Panc1 (cell line): Measurements from ENCODE around the gene ARHGAP6.

Source experiments
- POLR2AphosphoS5 ChIP-seq: IDR thresholded peaks from 2 replicates; pipeline ENCODE4 v1.6.1; 2012; ENCODE audit warnings: mild to moderate bottlenecking, low read depth, low read length, moderate library complexity
- SIN3A ChIP-seq: IDR thresholded peaks from 2 replicates; pipeline ENCODE4 v1.6.1; 2012; ENCODE audit warnings: low read depth, mild to moderate bottlenecking, low read length, moderate library complexity, borderline replicate concordance; ENCODE audit not compliant: insufficient read depth
- TCF7L2 ChIP-seq: IDR thresholded peaks from 2 replicates; pipeline ENCODE4 v1.6.1; 2011; ENCODE audit warnings: mild to moderate bottlenecking, low read depth, low read length, inconsistent platforms
- TF ChIP-seq, protein P1 (sequence below): fragments of 450-650 bp; IDR thresholded peaks from 2 replicates; pipeline ENCODE4 v1.5.1; 2017; ENCODE audit warnings: mild to moderate bottlenecking
- TF ChIP-seq, protein P2 (sequence below), 2 experiments: IDR thresholded peaks; 2 replicates each; pipeline ENCODE4 v1.6.1; 2011 to 2012; ENCODE audit warnings: low read depth in 2 of 2, control low read depth in 1 of 2, low read length in 1 of 2, mild to moderate bottlenecking in 1 of 2, moderate library complexity in 1 of 2; ENCODE audit not compliant: insufficient read depth in 1 of 2

DNA sequence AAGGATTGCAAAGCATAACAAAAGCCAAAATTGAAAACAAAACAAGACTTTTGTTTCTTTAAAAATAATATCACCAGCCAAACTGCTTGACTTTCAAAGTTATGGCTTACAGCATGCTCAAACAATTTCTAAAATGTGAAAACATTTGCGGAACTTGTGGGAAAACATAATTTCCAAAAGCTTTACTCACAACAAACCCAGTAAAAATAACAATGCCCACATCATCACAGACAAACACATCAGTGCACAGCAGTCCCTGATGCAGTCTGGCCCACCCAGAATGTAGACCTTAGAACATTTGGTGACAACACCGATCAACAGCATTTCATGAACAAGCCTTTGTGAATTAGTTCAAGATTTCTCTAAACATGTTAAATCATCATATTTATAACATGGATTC, 98.9 kb downstream of the ARHGAP6 start:
- TF ChIP-seq POLR2AphosphoS5 (no peak), SIN3A (no peak), TCF7L2 (no peak)
- TF ChIP-seq, protein P1, sequence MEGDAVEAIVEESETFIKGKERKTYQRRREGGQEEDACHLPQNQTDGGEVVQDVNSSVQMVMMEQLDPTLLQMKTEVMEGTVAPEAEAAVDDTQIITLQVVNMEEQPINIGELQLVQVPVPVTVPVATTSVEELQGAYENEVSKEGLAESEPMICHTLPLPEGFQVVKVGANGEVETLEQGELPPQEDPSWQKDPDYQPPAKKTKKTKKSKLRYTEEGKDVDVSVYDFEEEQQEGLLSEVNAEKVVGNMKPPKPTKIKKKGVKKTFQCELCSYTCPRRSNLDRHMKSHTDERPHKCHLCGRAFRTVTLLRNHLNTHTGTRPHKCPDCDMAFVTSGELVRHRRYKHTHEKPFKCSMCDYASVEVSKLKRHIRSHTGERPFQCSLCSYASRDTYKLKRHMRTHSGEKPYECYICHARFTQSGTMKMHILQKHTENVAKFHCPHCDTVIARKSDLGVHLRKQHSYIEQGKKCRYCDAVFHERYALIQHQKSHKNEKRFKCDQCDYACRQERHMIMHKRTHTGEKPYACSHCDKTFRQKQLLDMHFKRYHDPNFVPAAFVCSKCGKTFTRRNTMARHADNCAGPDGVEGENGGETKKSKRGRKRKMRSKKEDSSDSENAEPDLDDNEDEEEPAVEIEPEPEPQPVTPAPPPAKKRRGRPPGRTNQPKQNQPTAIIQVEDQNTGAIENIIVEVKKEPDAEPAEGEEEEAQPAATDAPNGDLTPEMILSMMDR, result no peak
- TF ChIP-seq, protein P2, sequence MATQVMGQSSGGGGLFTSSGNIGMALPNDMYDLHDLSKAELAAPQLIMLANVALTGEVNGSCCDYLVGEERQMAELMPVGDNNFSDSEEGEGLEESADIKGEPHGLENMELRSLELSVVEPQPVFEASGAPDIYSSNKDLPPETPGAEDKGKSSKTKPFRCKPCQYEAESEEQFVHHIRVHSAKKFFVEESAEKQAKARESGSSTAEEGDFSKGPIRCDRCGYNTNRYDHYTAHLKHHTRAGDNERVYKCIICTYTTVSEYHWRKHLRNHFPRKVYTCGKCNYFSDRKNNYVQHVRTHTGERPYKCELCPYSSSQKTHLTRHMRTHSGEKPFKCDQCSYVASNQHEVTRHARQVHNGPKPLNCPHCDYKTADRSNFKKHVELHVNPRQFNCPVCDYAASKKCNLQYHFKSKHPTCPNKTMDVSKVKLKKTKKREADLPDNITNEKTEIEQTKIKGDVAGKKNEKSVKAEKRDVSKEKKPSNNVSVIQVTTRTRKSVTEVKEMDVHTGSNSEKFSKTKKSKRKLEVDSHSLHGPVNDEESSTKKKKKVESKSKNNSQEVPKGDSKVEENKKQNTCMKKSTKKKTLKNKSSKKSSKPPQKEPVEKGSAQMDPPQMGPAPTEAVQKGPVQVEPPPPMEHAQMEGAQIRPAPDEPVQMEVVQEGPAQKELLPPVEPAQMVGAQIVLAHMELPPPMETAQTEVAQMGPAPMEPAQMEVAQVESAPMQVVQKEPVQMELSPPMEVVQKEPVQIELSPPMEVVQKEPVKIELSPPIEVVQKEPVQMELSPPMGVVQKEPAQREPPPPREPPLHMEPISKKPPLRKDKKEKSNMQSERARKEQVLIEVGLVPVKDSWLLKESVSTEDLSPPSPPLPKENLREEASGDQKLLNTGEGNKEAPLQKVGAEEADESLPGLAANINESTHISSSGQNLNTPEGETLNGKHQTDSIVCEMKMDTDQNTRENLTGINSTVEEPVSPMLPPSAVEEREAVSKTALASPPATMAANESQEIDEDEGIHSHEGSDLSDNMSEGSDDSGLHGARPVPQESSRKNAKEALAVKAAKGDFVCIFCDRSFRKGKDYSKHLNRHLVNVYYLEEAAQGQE (IDR thresholded peaks at IDR 0.05; ENCODE audit: insufficient read depth in 1 of 2, low read depth in 2 of 2, low read length in 1 of 2), result no peak
